CD4-positive, alpha-beta T cell treated with Interleukin-15 for 4 hours (primary cell): ENCODE measurements around the gene HNF1B.
"Not testable (repeated sequence)": the region's sequence is repeated elsewhere in the genome, so short reads cannot be mapped to it uniquely, and the experiment has no call there.

Experiments used
- DNase-seq: peaks from one replicate; pipeline ENCODE4 v3.0.0-alpha.2; 2020; ENCODE audit warnings: low spot score

Gene HNF1B

DNA sequence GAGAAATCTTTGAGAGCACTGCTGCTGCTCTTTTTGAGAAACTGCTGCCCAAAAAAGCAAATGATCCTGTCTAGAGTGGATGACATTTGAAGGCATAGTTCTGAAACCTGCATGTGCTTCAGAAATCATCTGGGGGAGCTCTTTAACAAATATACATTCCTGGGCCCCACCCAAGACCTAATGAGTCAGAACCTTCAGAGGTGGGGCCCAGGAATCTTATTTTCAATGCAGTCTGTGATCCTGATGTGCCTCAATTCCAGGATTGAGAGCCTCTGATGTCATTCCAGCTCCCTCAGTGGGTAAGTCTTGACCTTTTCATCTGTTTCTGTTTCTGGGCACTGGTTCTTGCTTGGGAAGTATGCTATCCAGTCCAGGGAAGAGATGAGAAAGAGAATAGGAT, 42.3 kb downstream of the HNF1B start:
- DNase-seq, result no peak

DNA sequence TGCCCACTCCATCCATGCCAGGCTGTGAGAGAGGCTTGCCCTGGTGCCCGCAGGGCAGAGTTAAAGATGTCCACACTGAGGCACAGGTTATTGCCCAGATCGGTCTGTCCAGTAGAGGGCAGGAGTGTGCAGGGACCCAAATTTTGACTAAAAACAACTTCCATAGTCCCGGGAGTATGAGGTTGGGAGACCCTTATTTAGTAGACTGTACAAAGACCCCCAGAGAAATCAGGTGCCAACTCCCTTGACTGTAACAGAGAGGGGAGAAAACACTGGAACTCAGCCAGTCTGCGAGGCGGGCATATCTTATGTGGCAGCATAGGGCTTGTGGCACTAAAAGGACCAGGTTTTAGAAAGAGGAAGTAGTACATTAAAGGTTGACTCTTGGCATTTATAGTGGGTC, 43.4 kb downstream of the HNF1B start:
- peak; percentile 25 for DNase-seq

DNA sequence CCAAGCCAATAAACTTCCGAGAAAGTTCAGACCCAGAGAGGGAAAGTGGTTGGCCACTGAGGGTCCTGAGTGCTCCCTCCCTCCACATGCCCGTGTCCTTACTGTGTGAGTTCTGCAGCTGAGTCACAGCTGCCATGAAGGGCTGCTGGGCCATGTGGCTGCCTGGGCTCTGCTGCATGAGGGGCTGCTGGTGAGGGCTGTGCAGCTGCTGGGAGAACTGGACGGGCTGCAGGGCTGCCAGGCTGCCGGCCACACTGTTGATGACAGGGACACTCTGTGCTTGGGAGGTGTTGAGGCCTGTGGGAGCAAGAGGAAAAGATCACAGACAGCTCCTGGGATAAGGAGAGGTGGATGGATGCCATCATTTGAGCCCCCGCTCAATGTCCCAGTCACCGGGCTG, 44.0 kb downstream of the HNF1B start:
- DNase-seq, result no peak

DNA sequence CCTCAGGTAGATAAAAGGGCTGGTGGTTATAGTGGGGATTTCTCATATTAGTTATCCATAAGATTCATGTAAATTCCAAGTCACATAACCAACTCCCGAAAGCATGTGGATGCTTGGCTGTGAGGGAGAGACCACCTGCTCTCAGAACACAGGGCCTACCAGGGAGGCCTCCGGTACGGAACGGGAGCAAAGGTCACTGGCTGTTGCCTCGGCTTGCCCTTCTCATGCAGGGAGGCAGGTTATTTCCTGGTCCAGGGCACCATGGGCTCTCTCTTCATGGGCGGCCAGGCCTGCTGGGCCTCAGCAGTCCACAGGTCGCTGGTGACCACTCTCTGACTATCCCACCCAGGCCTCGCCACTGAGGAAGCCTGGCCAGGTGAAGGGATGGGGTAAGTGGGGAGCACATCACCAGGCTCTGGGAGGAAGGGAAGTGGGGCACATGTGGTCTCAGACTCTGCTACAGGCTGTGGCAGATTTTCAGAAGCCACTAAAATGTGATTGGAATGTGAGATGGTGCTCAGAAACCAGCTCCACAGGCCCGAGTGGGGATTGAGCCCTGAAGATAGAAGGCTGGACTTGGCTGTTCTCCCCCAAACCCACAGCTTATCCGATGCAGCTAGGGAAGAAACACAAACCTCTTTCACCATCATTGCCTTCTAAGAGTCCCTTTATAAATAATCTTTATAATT, 45.4 kb downstream of the HNF1B start:
- no peak for DNase-seq

DNA sequence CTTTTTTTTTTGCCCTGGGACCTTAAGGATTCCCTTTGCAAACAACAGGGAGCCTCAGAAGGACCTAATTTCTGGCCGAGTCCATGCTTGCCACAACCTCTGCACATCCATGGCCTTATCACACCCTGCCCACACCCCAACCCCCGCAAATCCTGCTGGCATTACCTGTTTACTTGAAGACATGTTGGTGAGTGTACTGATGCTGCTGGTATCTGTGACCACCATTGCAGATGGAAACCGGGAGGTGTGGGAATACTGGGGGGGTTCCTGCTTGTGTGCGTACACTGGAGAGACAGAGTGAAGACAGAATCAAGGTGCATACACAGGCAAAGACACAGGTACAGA, 46.0 kb downstream of the HNF1B start:
- DNase-seq, result no peak

DNA sequence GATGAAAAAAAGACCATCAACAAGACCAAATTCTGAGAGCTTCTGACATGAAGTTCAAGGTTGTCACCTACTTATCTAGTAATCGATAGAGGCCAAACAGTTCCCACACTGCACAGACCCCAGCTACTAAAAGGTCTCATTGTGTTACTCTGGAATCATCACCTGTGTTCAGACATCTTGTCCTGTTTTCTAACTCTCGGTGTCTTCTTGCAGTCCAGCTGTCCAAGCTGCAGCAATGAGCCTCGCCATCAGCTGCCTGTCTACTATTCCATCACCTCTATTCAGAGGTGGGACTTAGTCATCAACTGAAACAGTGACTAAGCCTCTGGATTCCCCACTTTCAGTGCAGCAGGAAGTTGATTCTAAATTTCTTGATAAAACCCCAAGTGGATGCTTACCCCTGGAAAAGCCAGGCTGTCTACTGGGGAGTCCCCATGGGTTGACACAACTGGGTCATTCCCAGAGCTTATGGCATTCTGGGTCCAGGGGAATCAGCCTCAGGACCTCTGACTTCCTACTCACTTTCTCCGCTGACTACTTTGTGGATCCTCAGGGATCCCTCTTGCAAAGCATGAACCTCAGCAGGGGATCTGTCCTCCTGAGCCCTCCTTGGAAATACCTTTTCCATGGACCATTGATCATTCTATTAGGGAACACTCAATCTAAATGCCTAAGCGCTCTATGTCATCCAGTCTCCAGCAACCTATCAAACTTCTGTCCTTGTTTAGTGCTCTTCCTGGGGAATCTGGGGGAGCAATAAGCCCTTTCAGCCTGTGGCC, 46.5 kb downstream of the HNF1B start:
- DNase-seq, result no peak

DNA sequence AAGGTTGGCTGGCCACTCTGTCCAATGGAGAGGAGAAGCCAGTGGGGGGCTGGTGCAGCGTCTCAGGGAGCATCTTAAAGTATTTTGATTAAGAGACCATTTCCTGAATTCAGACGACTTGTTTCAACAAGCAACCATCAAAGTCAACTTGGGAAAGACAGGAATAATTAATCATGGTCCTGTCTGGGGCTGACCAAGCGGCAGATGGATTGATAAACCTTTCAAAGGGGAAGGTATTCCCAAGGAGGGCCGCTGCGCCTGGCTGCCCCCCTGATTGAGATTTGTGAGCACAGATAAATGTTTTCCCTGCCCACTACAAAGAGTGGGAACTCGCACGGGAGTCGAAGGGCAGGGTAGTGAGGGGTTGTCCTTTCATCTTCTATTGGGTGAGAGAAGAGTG, 47.5 kb downstream of the HNF1B start:
- DNase-seq, result no peak

DNA sequence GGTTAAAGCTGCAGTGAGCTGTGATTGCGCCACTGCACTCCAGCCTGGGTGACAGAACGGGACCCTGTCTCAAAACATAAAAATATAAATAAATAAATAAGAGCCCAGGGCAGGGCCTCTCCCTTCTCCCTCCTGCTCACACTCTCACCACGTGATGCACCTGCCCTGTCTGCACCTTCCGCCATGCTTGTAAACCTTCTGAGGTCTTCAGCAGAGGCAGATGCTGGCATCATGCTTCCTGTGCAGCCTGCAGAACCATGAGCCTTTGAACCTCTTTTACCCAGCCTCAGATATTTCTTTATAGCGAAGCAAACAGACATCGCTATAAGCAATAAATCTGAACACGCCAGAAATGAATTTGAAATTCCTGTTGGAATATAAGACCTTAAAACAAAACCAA, 48.5 kb downstream of the HNF1B start:
- DNase-seq, result no peak

DNA sequence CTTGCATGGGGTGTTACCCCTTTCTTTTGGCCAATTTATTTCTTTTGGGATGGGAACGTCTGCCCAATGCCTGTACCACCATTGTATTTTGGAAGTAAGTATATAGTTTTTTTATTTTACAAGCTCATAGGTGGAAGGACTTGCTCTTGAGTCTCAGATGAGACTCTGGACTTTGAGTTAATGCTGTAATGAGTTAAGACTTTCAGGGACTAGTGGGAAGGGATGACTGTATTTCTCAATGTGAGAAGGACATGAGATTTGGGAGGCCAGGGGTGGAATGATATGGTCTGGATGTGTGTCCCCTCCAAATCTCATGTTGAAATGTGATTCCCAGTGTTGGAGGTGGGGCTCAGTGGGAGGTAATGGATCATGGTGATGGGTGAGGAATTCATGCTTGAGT, 49.1 kb downstream of the HNF1B start:
- no peak for DNase-seq

DNA sequence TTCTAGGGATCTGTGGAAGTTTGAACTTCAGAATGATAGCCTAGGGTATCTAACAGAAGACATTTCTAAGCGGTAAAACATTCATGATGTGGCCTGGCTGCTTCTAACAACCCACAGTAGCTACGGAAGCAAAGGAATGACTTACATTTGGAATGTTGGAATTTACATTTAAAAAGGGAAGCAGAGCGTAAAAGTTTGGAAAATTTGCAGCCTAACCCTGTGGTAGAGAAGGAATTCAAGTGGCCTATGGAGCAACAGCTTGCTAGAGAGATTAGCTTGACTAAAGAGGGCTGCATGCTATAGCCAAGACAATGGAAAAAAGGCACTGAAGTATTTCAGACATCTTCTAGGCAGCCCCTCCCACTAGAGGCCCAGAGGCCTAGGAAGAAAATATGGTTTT, 50.1 kb downstream of the HNF1B start:
- DNase-seq, result no peak

DNA sequence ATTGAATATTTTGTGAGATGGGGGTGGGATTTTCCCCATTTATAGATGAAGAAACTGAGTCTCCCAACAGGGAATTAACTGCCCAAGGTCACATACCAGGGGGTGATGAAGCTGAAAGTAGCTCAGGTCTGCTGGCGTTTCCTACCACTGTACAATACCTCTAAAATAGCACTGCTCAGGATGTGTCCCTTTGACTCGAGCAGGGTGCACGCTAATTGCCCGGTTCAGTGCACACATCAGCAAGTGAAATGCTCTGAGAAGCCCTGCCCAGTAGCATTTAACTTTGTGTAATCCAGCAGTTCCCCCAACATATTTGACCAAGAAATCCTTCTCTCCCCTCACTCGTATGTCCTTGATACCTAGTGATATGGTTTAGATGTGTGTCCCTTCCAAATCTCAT, 51.5 kb downstream of the HNF1B start:
- DNase-seq, result no peak

DNA sequence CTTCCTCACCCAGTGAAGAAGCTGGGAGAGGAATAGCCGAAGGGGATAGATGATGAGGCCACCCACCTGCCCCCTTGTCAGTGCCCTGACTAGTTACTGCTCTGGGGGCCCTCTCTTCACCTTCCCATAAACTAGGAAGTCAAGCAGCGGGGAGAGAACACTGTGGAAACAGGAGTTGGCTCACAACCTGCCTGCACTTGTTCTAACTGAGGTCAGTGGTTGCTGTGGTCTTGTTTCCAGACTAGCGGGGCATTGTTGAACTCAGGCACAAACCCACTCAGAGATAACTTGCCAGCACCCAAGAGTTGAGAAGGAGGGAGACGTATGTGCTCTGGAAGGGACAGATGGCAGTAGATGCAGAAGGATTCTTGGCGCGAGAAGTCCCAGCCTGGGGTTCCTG, 53.1 kb downstream of the HNF1B start:
- DNase-seq, result no peak

DNA sequence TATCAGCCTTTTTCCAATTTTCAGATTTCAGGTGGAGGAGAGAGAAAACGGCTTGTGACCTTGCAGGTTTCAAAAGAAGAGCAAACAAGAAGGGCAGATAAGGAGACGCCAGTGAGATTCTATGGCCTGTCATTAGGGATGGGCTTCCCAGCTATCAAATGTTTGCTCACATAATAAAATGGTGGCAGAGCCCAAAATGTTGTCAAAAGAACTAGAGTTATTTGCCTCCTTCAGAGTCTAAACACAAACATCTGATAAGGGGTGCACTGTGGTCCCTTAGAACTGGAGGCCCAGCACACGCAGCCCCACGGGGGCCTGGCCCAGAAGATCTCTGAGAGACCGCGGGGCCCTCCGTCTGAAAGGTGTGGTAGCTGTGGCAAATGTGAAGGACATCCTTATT, 55.5 kb downstream of the HNF1B start:
- no peak for DNase-seq

DNA sequence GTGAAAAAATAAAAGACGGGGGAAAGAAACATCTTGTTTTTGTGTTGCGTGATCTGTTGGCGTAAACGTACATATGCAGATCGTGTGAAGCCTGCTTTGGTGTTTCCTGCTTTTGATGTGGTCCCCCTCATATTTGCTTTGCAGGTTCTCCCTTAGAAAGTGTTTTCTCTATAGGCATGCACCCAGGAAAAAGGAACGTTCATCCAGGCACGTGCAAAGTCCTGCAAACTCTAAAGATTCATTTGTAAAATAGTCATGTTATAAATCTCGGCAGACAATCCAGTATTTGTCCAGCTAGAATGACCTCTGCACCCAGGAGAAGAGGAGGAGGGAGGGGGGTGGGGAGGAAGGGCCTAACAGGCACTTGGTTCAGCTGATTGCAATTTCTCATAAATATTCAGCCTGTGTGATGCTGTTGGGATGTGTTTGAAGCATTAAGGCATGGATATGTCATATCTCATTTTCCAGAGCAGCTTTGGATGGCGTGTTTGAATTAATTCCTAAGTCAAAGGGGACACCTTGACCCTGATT, 61.3 kb downstream of the HNF1B start:
- no peak for DNase-seq

DNA sequence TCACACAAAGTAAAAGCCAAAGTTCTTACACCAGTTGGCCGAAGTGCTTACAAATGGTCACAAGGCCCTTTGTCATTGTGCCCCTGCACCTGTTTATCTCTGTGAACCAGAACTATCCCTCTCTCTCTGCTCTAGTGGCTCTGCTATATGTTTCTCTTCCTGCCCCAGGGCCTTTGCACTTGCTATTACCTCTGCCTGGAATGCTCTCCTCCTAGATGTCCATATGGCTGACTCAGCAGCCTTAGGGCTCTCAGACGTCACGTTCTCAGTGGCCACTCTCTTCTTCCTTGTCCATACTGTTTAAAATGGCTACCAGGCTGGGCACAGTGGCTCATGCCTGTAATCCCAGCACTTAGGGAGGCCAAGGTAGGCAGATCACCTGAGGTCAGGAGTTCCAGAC, 62.9 kb downstream of the HNF1B start:
- DNase-seq, result no peak

DNA sequence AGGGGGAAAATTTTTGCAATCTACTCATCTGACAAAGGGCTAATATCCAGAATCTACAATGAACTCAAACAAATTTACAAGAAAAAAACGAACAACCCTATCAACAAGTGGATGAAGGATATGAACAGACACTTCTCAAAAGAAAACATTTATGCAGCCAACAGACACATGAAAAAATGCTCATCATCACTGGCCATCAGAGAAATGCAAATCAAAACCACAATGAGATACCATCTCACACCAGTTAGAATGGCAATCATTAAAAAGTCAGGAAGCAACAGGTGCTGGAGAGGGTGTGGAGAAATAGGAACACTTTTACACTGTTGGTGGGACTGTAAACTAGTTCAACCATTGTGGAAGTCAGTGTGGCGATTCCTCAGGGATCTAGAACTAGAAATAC, 64.9 kb downstream of the HNF1B start:
- not testable (repeated sequence) for DNase-seq

DNA sequence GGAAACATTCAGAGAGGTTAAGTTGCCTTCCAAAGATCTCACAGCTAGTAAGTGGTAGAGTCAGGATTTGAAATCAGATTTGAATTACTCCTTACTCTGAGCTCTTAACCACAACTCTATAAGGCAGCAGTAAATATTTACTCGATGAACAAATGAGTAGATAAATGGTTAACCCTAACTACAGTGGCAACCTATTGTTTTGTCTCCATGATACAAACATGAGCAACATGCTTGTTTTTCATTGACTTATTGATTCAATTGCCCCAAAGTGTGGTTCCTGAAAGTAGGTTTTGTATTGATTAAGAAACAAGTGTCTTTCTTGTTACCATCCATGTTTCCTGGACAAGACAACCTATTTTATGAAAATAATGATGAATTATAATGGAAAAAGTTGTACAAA, 66.8 kb downstream of the HNF1B start:
- DNase-seq, result no peak

DNA sequence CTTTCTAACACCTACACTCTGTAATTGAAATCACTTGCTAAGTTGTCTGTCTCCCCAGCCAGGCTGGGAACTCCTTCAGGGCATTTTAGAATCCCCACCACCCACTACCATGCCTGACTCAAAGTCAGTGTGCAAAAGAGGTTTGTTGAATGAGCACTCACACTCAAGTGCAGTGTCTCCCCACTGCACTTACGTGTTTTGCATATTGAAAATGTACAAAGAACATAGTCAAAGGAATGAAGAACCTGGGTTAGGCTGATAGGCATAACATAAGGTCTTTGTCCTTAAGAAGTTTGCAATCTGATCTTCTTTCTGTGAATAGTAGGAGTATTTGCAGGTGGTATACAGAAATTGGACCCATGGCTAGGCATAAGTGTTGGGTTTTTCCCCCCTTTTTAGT, 67.8 kb downstream of the HNF1B start:
- DNase-seq, result no peak

DNA sequence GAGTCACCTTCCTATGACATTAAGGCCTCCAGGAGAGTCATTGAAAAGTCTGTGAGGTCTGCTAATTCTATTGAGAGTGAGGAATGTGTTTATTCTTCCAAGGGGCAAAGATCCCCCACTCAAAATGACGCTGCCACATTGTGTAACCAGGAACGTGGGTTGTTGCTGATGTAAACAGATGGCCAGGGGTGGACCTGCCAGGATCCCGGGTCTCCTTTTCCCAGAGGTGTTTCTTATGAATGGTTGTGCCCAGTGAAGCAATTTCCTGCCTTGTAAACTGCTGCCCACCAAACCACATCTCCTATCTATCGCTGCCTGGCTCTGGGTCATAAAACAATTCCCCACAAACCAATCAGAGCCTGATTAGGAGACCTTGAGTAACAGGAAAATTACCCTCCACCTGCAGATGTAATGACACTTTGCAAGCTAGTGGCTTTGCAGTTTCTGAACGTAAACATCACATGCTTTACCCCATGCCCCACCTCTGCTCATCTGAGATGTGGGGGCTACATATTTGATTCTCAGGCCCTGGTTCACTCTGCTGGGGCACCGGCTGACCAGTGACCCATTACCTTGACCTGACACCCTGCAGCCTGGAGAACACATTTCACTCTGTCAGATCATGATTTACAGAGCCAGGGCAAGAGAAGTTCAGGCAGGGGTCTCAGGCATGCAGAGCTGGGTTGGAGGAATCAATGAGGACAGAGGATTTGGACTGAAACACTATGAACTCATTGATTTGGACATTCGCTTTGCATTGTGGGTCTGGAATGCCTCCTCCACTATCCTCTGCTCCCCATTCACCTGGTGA, 68.5 kb downstream of the HNF1B start:
- DNase-seq, result no peak

DNA sequence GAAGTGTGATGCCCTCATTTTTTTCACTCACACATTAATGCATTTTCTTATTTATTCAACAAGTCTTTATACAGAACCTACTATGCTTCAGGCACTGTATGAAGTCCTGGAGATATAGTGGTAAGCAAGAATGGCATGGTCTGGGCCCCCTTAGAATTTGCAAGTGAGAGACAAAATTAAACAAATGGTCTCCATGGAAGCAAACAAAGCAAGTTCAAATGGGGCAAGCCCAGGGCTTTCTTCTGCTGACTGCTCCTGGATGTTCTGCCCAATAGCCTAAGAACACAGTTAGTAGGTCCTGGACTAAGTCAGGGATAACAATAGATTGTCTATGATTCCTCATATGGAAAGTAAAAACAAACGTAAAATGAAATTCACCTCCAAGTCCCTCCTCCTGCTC, 70.3 kb downstream of the HNF1B start:
- no peak for DNase-seq

DNA sequence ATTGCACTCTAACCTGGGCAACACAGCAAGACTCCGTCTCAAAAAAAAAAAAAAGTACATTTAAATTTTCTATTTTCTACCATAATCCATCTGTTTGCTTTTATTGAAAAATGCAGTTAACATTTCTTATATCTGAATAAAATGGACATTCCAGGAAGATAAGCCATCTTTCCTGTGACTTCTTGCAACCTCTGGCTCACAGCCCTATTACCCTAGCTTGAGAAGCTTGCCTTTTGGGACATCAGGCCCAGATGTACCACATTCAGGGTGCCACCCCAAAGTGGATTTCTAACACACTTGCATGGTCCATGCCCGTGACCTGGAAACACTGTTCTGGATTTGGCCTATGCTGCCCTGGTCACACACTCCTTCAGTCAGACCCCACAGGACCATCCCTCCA, 71.5 kb downstream of the HNF1B start:
- DNase-seq, result no peak

DNA sequence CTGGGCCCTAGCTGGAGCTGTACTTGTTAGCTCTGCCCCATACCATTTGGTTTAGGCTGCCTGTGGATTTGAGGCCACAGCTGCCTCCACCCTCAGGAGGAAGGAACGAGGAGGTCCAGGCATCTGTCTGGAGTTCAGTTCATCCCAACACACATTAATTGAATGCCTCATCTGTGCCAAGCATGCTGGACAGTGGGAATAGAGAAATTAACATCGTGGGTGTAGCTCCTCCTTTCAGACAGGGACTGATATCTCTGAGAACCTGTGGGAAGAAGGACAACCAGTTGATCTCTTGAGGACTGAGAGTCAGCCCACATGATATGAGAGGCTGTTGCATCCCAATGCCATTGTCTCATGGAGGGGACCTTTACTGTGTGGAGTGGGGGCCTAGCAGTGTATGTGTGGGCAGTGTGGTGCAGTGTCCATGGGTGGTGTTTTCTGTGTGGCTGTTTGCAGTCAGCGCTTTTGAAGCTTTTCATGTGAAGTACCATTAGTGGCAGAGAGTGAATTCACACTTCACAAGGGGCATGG, 72.2 kb downstream of the HNF1B start:
- DNase-seq, result no peak
